OCI-LY3 (cell line): Measurements from ENCODE around the gene DNAH1.

Experiments
- H2AFZ ChIP-seq: fragments of 200-600, 300-600 bp; shearing (Covaris generic); 2 replicates; pipeline ENCODE4 v1.6.0; 2014; ENCODE audit warnings: antibody characterized with exemption, low read depth, low read length
- H3K27ac ChIP-seq: fragments of 200-600, 300-600 bp; sonication (generic); 2 replicates; pipeline ENCODE4 v1.5.1; 2014; ENCODE audit warnings: mild to moderate bottlenecking, low read length, moderate library complexity, mixed read lengths
- H3K27me3 ChIP-seq: fragments of 200-600, 300-600 bp; sonication (generic); 2 replicates; pipeline ENCODE4 v1.6.1; 2014; ENCODE audit warnings: low read depth, low read length, mixed read lengths
- H3K36me3 ChIP-seq: fragments of 200-600, 300-600 bp; sonication (generic); replicated peaks from 2 replicates; pipeline ENCODE3; 2014; ENCODE audit warnings: low read depth, low read length, mixed read lengths
- H3K4me1 ChIP-seq: fragments of 300-600, 200-600 bp; sonication (generic); 2 replicates; pipeline ENCODE4 v1.6.1; 2014; ENCODE audit warnings: low read length, mixed read lengths
- H3K4me2 ChIP-seq: fragments of 200-600, 300-600 bp; sonication (generic); 2 replicates; pipeline ENCODE4 v1.6.1; 2014; ENCODE audit warnings: low read length, mixed read lengths
- H3K4me3 ChIP-seq: fragments of 300-600, 200-600 bp; sonication (generic); 2 replicates; pipeline ENCODE4 v1.5.1; 2014; ENCODE audit warnings: antibody characterized with exemption, mild to moderate bottlenecking, low read length, moderate library complexity
- H3K79me2 ChIP-seq: fragments of 300-600, 200-600 bp; shearing (Covaris generic); 2 replicates; pipeline ENCODE4 v1.6.1; 2014; ENCODE audit warnings: mild to moderate bottlenecking, low read length, mixed read lengths
- H3K9ac ChIP-seq: fragments of 300-600, 200-600 bp; shearing (Covaris generic); 2 replicates; pipeline ENCODE4 v1.6.0; 2014; ENCODE audit warnings: mild to moderate bottlenecking, low read length, moderate library complexity
- H3K9me3 ChIP-seq: fragments of 200-600, 300-600 bp; shearing (Covaris generic); 2 replicates; pipeline ENCODE4 v1.6.1; 2014; ENCODE audit warnings: low read length, mixed read lengths; ENCODE audit not compliant: insufficient read depth
- H4K20me1 ChIP-seq: fragments of 200-600, 300-600 bp; sonication (generic); 2 replicates; pipeline ENCODE4 v1.6.1; 2016; ENCODE audit warnings: low read length, mixed read lengths; ENCODE audit not compliant: insufficient read depth
- CTCF ChIP-seq: fragments of 200-600, 300-600 bp; sonication (generic); IDR thresholded peaks from 2 replicates; pipeline ENCODE4 v1.5.1; 2014; ENCODE audit warnings: antibody characterized with exemption, low read length, low read depth
- EZH2phosphoT487 ChIP-seq: fragments of 200-600 bp; shearing (Covaris generic); IDR thresholded peaks from 2 replicates; pipeline ENCODE4 v1.6.1; 2018; ENCODE audit warnings: antibody characterized with exemption, mixed run types, low read depth

DNAH1 gene

GRCh38 chr3:52396011-52396906 is 80.1 kb downstream of the DNAH1 start:
- H3K27ac ChIP-seq: no peak overlapping the region
- no peak overlapping the region for H3K9ac ChIP-seq
- no peaks in the 10 kb centered on the region for H3K79me2 ChIP-seq
- H2AFZ ChIP-seq: no peak overlapping the region
- H3K27me3 ChIP-seq: no peaks in the 10 kb centered on the region
- no peaks in the 10 kb centered on the region for H3K9me3 ChIP-seq
- H3K4me3 ChIP-seq: no peak overlapping the region
- no peak for TF ChIP-seq CTCF
- no peak for TF ChIP-seq EZH2phosphoT487
- H3K4me2 ChIP-seq: no peak overlapping the region
- H3K36me3 ChIP-seq: peaks cover 13% of the 10 kb centered on the region
- H4K20me1 ChIP-seq: no peaks in the 10 kb centered on the region
- H3K4me1 ChIP-seq: peaks cover 4% of the 10 kb centered on the region; the same call in 1 of the 2 replicates

- Histone ChIP-seq H4K20me1 (no peaks in the 10 kb centered on the region), H3K9ac (no peak overlapping the region), H3K36me3 (peaks cover 21% of the 10 kb centered on the region), H3K79me2 (no peaks in the 10 kb centered on the region), H3K9me3 (no peaks in the 10 kb centered on the region), H2AFZ (no peak overlapping the region), H3K4me2 (no peak overlapping the region), H3K4me1 (no peaks in the 10 kb centered on the region), H3K27ac (no peak overlapping the region), H3K27me3 (no peaks in the 10 kb centered on the region), H3K4me3 (no peak overlapping the region)
- no peak for TF ChIP-seq CTCF
- no peak for TF ChIP-seq EZH2phosphoT487
Observed at GRCh38 chr3:52396907-52397591, 80.9 kb downstream of the DNAH1 start.

- TF ChIP-seq EZH2phosphoT487: no peak
- TF ChIP-seq CTCF: no peak
- peaks cover 29% of the 10 kb centered on the region for H3K36me3 ChIP-seq
Observed at GRCh38 chr3:52397676-52398399, 81.7 kb downstream of the DNAH1 start.

GRCh38 chr3:52398670-52399081 is 82.6 kb downstream of the DNAH1 start:
- no peaks in the 10 kb centered on the region for H3K27me3 ChIP-seq
- H3K79me2 ChIP-seq: no peaks in the 10 kb centered on the region
- H3K4me1 ChIP-seq: no peaks in the 10 kb centered on the region
- no peak overlapping the region for H3K4me3 ChIP-seq
- no peaks in the 10 kb centered on the region for H3K9me3 ChIP-seq
- peaks cover 36% of the 10 kb centered on the region for H3K36me3 ChIP-seq
- H3K4me2 ChIP-seq: no peak overlapping the region
- no peak overlapping the region for H3K27ac ChIP-seq
- TF ChIP-seq CTCF: no peak
- no peak for TF ChIP-seq EZH2phosphoT487
- no peaks in the 10 kb centered on the region for H4K20me1 ChIP-seq
- H3K9ac ChIP-seq: no peak overlapping the region
- H2AFZ ChIP-seq: no peak overlapping the region

More at GRCh38 chr3:52397676-52398399, 81.7 kb downstream of the DNAH1 start:
- H3K9ac ChIP-seq: no peak overlapping the region
- H3K9me3 ChIP-seq: no peaks in the 10 kb centered on the region
- no peaks in the 10 kb centered on the region for H3K79me2 ChIP-seq
- no peaks in the 10 kb centered on the region for H4K20me1 ChIP-seq
- no peak overlapping the region for H3K4me2 ChIP-seq
- H3K4me3 ChIP-seq: no peak overlapping the region
- no peaks in the 10 kb centered on the region for H3K27me3 ChIP-seq
- H3K27ac ChIP-seq: no peak overlapping the region
- H2AFZ ChIP-seq: no peak overlapping the region
- H3K4me1 ChIP-seq: no peaks in the 10 kb centered on the region
